DOHH2 (cell line): ENCODE measurements around the gene RO60.

Source experiments
- H3F3A ChIP-seq: fragments of 200-600 bp; sonication (generic), shearing (Covaris generic); 2 replicates; pipeline ENCODE4 v1.6.0; 2016; ENCODE audit warnings: antibody characterized with exemption, mild to moderate bottlenecking; ENCODE audit not compliant: control insufficient read depth, insufficient read depth
- H3K27ac ChIP-seq: fragments of 200-600 bp; sonication (generic); 2 replicates; pipeline ENCODE4 v1.5.1; 2014; ENCODE audit warnings: low read depth, mild to moderate bottlenecking, low read length, moderate library complexity
- H3K27me3 ChIP-seq: fragments of 200-600 bp; sonication (generic); 2 replicates; pipeline ENCODE4 v1.6.1; 2014; ENCODE audit warnings: mild to moderate bottlenecking, low read length, mixed read lengths; ENCODE audit not compliant: control insufficient read depth
- H3K36me3 ChIP-seq: fragments of 200-600 bp; sonication (generic); 2 replicates; pipeline ENCODE4 v1.6.1; 2014; ENCODE audit warnings: mild to moderate bottlenecking, low read length, moderate library complexity, mixed read lengths; ENCODE audit not compliant: control insufficient read depth
- H3K4me1 ChIP-seq: fragments of 200-600 bp; sonication (generic); 2 replicates; pipeline ENCODE4 v1.6.1; 2014; ENCODE audit warnings: mild to moderate bottlenecking, low read length, mixed read lengths; ENCODE audit not compliant: control insufficient read depth
- H3K4me2 ChIP-seq: fragments of 200-600 bp; sonication (generic); 2 replicates; pipeline ENCODE4 v1.6.0; 2014; ENCODE audit warnings: mild to moderate bottlenecking, low read length, moderate library complexity
- H3K4me3 ChIP-seq: fragments of 200-600 bp; sonication (generic); 2 replicates; pipeline ENCODE4 v1.5.1; 2014; ENCODE audit warnings: mild to moderate bottlenecking, low read length, mixed read lengths
- H3K79me2 ChIP-seq: fragments of 200-600 bp; sonication (generic); 2 replicates; pipeline ENCODE4 v1.6.1; 2014; ENCODE audit warnings: mild to moderate bottlenecking, low read length, mixed read lengths; ENCODE audit not compliant: control insufficient read depth
- H3K9me2 ChIP-seq: fragments of 200-600 bp; sonication (generic); replicated peaks from 2 replicates; pipeline ENCODE4 v1.6.1; 2014; ENCODE audit warnings: mild to moderate bottlenecking, low read length, mixed read lengths; ENCODE audit not compliant: control insufficient read depth
- H3K9me3 ChIP-seq: fragments of 200-600 bp; sonication (generic); 2 replicates; pipeline ENCODE4 v1.6.1; 2014; ENCODE audit warnings: antibody characterized with exemption, low read length, mixed read lengths; ENCODE audit not compliant: control insufficient read depth, insufficient read depth
- H4K20me1 ChIP-seq: fragments of 200-600 bp; sonication (generic); 2 replicates; pipeline ENCODE4 v1.6.0; 2014; ENCODE audit warnings: low read depth, mild to moderate bottlenecking, antibody characterized with exemption, low read length, moderate library complexity; ENCODE audit not compliant: control insufficient read depth, insufficient read depth
- EZH2phosphoT487 ChIP-seq: fragments of 200-600 bp; sonication (generic); IDR thresholded peaks from 2 replicates; pipeline ENCODE4 v1.6.1; 2017; ENCODE audit warnings: borderline replicate concordance, mild to moderate bottlenecking, antibody characterized with exemption, low read length, moderate library complexity, mixed read lengths
- TF ChIP-seq, protein P1 (sequence below): fragments of 200-600 bp; sonication (generic); IDR thresholded peaks from one replicate; pipeline ENCODE4 v1.5.1; 2014; ENCODE audit warnings: antibody characterized with exemption, mild to moderate bottlenecking, low read depth, low read length; ENCODE audit not compliant: poor library complexity, severe bottlenecking

The RO60 gene

DNA sequence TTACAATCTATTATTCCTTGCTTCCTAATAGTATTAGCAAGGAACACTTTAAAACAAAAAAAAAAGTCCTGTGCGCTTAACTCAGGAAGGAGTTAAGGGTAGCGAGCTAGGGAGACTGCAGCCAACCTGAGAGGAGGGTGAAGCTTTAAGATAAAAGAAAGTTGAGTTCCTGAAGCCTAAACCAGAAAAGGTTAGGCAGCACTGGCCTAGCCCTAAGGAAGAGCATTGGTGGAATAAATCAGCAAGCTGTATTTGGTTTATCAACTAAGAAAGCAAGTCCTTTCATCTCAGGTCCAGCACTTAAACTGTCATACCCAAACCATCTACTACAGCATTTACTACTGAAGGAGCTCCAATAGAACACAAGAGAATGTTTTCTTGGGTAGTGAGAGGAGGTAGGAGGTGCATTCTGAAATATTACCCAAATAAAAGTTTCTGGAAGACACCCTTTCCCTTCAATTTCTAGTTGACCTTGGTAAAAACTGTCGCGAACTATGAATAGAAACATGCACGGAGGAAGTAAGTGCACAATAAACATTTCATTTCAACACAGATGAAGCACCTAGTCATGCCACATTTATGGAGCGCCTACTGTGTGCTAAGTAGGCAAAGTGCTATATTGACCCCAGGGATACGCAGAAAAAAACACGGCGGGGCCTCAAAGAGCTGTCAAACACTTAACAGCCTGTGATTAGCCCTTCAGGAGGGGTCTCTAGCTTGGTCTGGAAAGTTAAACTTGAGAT, 44.5 kb downstream of the RO60 start:
- H3K36me3 ChIP-seq, result peaks cover 20% of the 10 kb centered on the region
- no peak for TF ChIP-seq EZH2phosphoT487
- TF ChIP-seq, protein P1, sequence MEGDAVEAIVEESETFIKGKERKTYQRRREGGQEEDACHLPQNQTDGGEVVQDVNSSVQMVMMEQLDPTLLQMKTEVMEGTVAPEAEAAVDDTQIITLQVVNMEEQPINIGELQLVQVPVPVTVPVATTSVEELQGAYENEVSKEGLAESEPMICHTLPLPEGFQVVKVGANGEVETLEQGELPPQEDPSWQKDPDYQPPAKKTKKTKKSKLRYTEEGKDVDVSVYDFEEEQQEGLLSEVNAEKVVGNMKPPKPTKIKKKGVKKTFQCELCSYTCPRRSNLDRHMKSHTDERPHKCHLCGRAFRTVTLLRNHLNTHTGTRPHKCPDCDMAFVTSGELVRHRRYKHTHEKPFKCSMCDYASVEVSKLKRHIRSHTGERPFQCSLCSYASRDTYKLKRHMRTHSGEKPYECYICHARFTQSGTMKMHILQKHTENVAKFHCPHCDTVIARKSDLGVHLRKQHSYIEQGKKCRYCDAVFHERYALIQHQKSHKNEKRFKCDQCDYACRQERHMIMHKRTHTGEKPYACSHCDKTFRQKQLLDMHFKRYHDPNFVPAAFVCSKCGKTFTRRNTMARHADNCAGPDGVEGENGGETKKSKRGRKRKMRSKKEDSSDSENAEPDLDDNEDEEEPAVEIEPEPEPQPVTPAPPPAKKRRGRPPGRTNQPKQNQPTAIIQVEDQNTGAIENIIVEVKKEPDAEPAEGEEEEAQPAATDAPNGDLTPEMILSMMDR, result no peak
- H4K20me1 ChIP-seq, result no peaks in the 10 kb centered on the region
- peak overlapping the region; percentile 77 for H3K4me2 ChIP-seq
- H3F3A ChIP-seq, result peaks cover 8% of the 10 kb centered on the region; the same call in 1 of the 2 replicates
- H3K27me3 ChIP-seq, result no peaks in the 10 kb centered on the region
- peak overlapping the region; percentile 80 for H3K4me3 ChIP-seq
- H3K4me1 ChIP-seq, result peaks cover 16% of the 10 kb centered on the region
- H3K79me2 ChIP-seq, result peaks cover 32% of the 10 kb centered on the region
- no peak overlapping the region for H3K27ac ChIP-seq
- H3K9me2 ChIP-seq, result no peaks in the 10 kb centered on the region
- no peaks in the 10 kb centered on the region for H3K9me3 ChIP-seq

DNA sequence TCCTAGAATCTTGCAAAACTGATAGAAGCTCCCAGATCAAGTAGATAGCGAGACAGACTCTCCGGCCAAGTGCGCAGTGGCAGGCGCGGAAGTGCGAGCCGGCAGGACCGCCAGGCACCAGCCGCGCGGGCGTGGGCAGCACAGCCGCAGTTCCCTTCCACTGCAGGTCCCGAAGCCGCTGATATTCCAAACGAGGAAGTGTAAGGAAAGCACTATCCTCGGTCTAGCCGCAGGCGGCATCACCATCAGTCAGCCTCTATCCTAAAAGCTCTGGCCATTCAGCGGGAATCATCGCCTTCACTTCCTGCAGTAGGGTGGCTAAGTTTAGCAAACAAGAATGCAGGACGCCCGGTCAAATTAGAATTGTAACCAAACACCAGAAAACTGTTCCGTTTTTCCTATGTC, 45.1 kb downstream of the RO60 start:
- TF ChIP-seq, protein P1, result no peak
- TF ChIP-seq EZH2phosphoT487, result no peak
- Histone ChIP-seq H3K4me2 (peak overlapping the region; percentile 77), H3F3A (peaks cover 8% of the 10 kb centered on the region; the same call in 1 of the 2 replicates), H3K9me3 (no peaks in the 10 kb centered on the region), H3K36me3 (peaks cover 15% of the 10 kb centered on the region), H3K79me2 (peaks cover 32% of the 10 kb centered on the region), H3K27ac (peak overlapping the region; percentile 23), H4K20me1 (no peaks in the 10 kb centered on the region), H3K9me2 (no peaks in the 10 kb centered on the region), H3K27me3 (no peaks in the 10 kb centered on the region), H3K4me3 (peak overlapping the region; percentile 80), H3K4me1 (peaks cover 16% of the 10 kb centered on the region)

DNA sequence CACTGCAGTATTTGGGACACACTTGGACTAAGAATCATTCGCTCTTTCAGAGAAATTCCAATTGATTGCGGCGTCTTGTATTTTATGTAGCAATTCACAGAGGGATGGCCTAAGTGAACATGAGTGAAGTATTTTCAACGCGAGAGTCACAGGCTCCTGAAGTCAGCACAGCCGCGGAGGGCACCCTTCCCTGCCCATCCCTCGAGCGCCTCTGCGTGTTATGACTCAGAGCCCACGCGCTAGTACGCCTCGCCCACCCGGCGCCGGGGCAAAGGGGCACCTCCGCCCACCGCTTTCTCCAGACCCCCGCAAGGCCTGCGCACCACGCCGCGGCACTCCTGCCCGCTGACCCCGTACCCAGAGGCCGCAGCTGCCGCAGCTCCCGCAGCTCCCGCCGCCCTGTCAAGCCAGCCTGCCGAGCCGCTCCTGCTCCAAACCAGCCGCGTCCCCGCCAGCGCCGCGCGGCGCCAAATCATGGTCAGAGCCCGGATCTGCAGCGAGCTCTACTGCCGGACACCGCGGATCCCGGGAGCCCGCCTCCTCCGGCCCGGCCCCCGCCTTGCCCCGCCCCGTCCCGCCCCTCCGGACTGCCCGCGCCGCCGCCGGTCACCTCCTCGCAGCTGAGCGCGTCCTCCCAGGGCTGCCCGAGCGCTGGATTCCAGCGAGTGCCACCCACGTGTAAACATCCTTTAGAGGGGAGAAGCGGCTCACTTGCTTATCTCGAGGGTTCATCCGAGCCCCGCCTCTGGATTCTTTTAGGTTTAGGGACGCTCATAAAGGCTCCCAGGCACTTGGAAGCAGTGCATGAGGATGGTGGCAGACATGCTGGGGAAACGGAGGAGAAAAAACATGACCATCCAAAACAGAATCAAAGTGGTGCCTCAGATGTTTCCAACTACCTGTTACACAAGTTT, 45.8 kb downstream of the RO60 start, which contains the start of gene GLRX2:
GLRX2 (minus strand) TSS at position 508 of the 914 bp plus-strand sequence; CDS start at position 476, 32 bp downstream.
- Histone ChIP-seq H3K27me3 (no peaks in the 10 kb centered on the region), H3K4me2 (peak within 1 kb of the TSS; percentile 77), H3F3A (peaks cover 8% of the 10 kb centered on the region; the same call in 1 of the 2 replicates), H3K27ac (peak within 1 kb of the TSS; percentile 23), H3K4me3 (peak within 1 kb of the TSS; percentile 80), H3K79me2 (peaks cover 32% of the 10 kb centered on the region), H3K9me3 (no peaks in the 10 kb centered on the region), H3K9me2 (no peaks in the 10 kb centered on the region), H3K36me3 (peaks cover 9% of the 10 kb centered on the region), H4K20me1 (no peaks in the 10 kb centered on the region), H3K4me1 (peaks cover 16% of the 10 kb centered on the region)
- no peak for TF ChIP-seq EZH2phosphoT487
- TF ChIP-seq, protein P1, result no peak
